HEK293 (cell line): ENCODE results near the gene ANAPC16.
A peak's percentile ranks its signal among the peaks of the same experiment; 100 is the strongest.

Source experiments
- CTCF ChIA-PET: fragments of 350-600 bp; formaldehyde crosslinking; extraction: SDS; loops from one replicate; lab custom pipeline; 2021; ENCODE audit warnings: antibody characterized with exemption; lab: Yijun Ruan, JAX
- POLR2A ChIA-PET: fragments of 300-600 bp; formaldehyde crosslinking; extraction: SDS; loops from one replicate; lab custom pipeline; 2020; ENCODE audit warnings: antibody characterized with exemption, inconsistent platforms; lab: Yijun Ruan, JAX
- H3K27ac ChIP-seq: fragments of 200-500 bp; sonication (Bioruptor generic); 2 replicates; pipeline ENCODE4 v1.5.1; 2014; ENCODE audit warnings: low read depth, low read length, control low read depth, inconsistent platforms; ENCODE audit errors: extremely low read depth
- H3K36me3 ChIP-seq, 2 experiments: fragments of 200-500 bp in 1 of 2; sonication (Bioruptor generic) in 1 of 2; 1 replicate in 1 of 2; 2 replicates in 1 of 2; pipeline ENCODE4 v1.5.1; 2014 to 2017; ENCODE audit warnings: inconsistent platforms in 2 of 2, low read length in 2 of 2; ENCODE audit not compliant: control insufficient read depth in 2 of 2, insufficient read depth in 1 of 2
- H3K4me1 ChIP-seq: fragments of 200-500 bp; sonication (Bioruptor generic); 2 replicates; pipeline ENCODE4 v1.5.1; 2014; ENCODE audit warnings: mild to moderate bottlenecking, low read length, inconsistent platforms; ENCODE audit not compliant: control insufficient read depth, insufficient read depth
- H3K4me3 ChIP-seq: 2 replicates; pipeline ENCODE4 v1.5.1; 2011; ENCODE audit warnings: low read depth, mild to moderate bottlenecking, control low read depth, low read length, moderate library complexity
- H3K9me3 ChIP-seq: fragments of 200-500 bp; sonication (Bioruptor generic); 2 replicates; pipeline ENCODE4 v1.5.1; 2014; ENCODE audit warnings: low read depth, low read length, inconsistent platforms; ENCODE audit not compliant: control insufficient read depth, insufficient read depth
- ZBTB17 ChIP-seq: fragments of 450-650 bp; formaldehyde crosslinking; IDR thresholded peaks from 2 replicates; pipeline ENCODE4 v1.5.1; 2016; ENCODE audit warnings: missing biosample characterization, missing genetic modification characterization
- ZEB2 ChIP-seq: fragments of 450-650 bp; formaldehyde crosslinking; IDR thresholded peaks from 2 replicates; pipeline ENCODE4 v1.5.1; 2016; ENCODE audit warnings: missing biosample characterization, missing genetic modification characterization
- ZNF121 ChIP-seq: fragments of 450-650 bp; formaldehyde crosslinking; IDR thresholded peaks from 2 replicates; pipeline ENCODE4 v1.5.1; 2016; ENCODE audit warnings: missing biosample characterization, missing genetic modification characterization
- ZNF132 ChIP-seq: fragments of 450-650 bp; formaldehyde crosslinking; IDR thresholded peaks from 2 replicates; pipeline ENCODE4 v1.5.1; 2017; ENCODE audit warnings: missing biosample characterization, missing genetic modification characterization, borderline replicate concordance
- ZNF169 ChIP-seq: fragments of 450-650 bp; formaldehyde crosslinking; IDR thresholded peaks from 2 replicates; pipeline ENCODE4 v1.5.1; 2016; ENCODE audit warnings: missing biosample characterization, missing genetic modification characterization
- ZNF19 ChIP-seq: fragments of 450-650 bp; formaldehyde crosslinking; IDR thresholded peaks from 2 replicates; pipeline ENCODE4; 2016; ENCODE audit warnings: missing biosample characterization, missing genetic modification characterization, low read depth
- ZNF214 ChIP-seq: fragments of 450-650 bp; formaldehyde crosslinking; IDR thresholded peaks from 2 replicates; pipeline ENCODE4 v1.5.1; 2017; ENCODE audit warnings: missing biosample characterization, mild to moderate bottlenecking, missing genetic modification characterization, borderline replicate concordance
- ZNF324 ChIP-seq: fragments of 450-650 bp; formaldehyde crosslinking; IDR thresholded peaks from 2 replicates; pipeline ENCODE4 v1.5.1; 2016; ENCODE audit warnings: missing biosample characterization, missing genetic modification characterization
- ZNF37A ChIP-seq: fragments of 450-650 bp; IDR thresholded peaks from 2 replicates; pipeline ENCODE4 v1.5.1; 2018; ENCODE audit warnings: missing biosample characterization, missing genetic modification characterization
- ZNF501 ChIP-seq: fragments of 450-650 bp; formaldehyde crosslinking; IDR thresholded peaks from 2 replicates; pipeline ENCODE4 v1.5.1; 2016; ENCODE audit warnings: missing biosample characterization, missing genetic modification characterization
- ZNF529 ChIP-seq: fragments of 450-650 bp; formaldehyde crosslinking; IDR thresholded peaks from 2 replicates; pipeline ENCODE4 v1.5.1; 2017; ENCODE audit warnings: missing genetic modification characterization, missing biosample characterization; ENCODE audit not compliant: insufficient replicate concordance
- ZNF571 ChIP-seq: fragments of 450-650 bp; formaldehyde crosslinking; IDR thresholded peaks from 2 replicates; pipeline ENCODE4 v1.5.0; 2017; ENCODE audit warnings: missing biosample characterization, missing genetic modification characterization
- ZNF585B ChIP-seq: fragments of 450-650 bp; formaldehyde crosslinking; IDR thresholded peaks from 2 replicates; pipeline ENCODE4 v1.5.1; 2016; ENCODE audit warnings: missing biosample characterization, missing genetic modification characterization
- ZNF626 ChIP-seq: fragments of 450-650 bp; sonication (Bioruptor Pico); formaldehyde crosslinking; IDR thresholded peaks from 2 replicates; pipeline ENCODE4 v1.5.1; 2018; ENCODE audit warnings: missing biosample characterization, missing genetic modification characterization, inconsistent platforms
- ZNF843 ChIP-seq: fragments of 450-650 bp; formaldehyde crosslinking; IDR thresholded peaks from 2 replicates; pipeline ENCODE4 v1.5.1; 2016; ENCODE audit warnings: missing biosample characterization, missing genetic modification characterization
- TF ChIP-seq, protein P1 (sequence below): fragments of 450-650 bp; formaldehyde crosslinking; IDR thresholded peaks from 2 replicates; pipeline ENCODE4 v1.5.1; 2016; ENCODE audit warnings: missing biosample characterization, missing genetic modification characterization
- TF ChIP-seq, protein P2 (sequence below): fragments of 450-650 bp; formaldehyde crosslinking; conservative IDR thresholded peaks from 2 replicates; pipeline ENCODE4 v1.5.1; 2016; ENCODE audit warnings: low read depth, missing biosample characterization, missing genetic modification characterization
- TF ChIP-seq, protein P3 (sequence below): fragments of 450-650 bp; formaldehyde crosslinking; IDR thresholded peaks from 2 replicates; pipeline ENCODE4 v1.5.1; 2016; ENCODE audit warnings: missing biosample characterization, missing genetic modification characterization
- TF ChIP-seq, protein P4 (sequence below): fragments of 450-650 bp; formaldehyde crosslinking; IDR thresholded peaks from 2 replicates; pipeline ENCODE4 v1.5.1; 2016; ENCODE audit warnings: missing biosample characterization, missing genetic modification characterization, borderline replicate concordance

Gene ANAPC16

DNA sequence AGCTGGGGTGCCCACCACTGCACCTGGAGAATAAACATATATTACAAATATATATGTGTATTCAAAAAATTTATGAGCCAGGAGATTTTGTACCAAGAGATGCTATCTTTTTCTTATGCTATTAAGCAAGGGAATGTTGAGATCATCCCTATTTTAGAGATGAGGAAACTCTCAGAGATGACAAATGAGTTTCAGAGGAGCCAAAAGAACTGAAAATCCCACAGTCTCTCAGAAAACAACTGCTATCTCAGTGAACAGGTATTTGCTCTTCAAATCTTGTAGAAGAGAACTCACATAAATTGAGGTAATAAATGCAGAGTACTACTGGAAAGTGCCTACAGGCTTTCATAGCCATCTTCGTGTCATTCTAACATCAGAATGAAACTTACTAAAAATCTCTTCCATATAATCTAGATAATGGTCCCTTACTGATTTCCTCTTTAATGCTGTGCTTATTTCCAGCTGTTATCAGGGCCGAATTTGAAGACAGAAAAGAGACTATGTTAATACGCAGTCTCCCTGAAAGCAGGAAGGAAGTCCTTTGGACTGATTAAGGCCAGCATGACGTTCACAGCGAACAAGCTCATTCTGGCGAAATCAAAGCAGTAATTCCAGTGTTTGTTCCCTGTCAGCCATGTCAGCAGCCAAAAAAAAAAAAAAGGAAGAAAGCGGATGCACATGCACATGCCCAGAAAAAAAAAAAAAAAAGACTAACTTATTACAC is 29.4 kb upstream of the ANAPC16 start (continued):
- TF ChIP-seq ZNF843 (tag by site-specific recombination), result no peak
- TF ChIP-seq, protein P1, sequence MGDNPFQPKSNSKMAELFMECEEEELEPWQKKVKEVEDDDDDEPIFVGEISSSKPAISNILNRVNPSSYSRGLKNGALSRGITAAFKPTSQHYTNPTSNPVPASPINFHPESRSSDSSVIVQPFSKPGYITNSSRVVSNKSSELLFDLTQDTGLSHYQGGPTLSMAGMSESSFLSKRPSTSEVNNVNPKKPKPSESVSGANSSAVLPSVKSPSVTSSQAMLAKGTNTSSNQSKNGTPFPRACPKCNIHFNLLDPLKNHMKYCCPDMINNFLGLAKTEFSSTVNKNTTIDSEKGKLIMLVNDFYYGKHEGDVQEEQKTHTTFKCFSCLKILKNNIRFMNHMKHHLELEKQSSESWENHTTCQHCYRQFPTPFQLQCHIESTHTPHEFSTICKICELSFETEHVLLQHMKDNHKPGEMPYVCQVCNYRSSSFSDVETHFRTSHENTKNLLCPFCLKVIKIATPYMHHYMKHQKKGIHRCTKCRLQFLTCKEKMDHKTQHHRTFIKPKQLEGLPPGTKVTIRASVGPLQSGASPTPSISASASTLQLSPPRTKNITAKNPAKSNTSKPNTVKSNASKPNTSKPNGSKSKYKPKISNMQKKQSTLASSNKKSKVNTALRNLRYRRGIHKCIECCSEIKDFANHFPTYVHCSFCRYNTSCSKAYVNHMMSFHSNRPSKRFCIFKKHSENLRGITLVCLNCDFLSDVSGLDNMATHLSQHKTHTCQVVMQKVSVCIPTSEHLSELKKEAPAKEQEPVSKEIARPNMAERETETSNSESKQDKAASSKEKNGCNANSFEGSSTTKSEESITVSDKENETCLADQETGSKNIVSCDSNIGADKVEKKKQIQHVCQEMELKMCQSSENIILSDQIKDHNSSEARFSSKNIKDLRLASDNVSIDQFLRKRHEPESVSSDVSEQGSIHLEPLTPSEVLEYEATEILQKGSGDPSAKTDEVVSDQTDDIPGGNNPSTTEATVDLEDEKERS (tag by site-specific recombination), result no peak
- TF ChIP-seq ZBTB17, result no peak
- TF ChIP-seq ZNF501, result no peak

DNA sequence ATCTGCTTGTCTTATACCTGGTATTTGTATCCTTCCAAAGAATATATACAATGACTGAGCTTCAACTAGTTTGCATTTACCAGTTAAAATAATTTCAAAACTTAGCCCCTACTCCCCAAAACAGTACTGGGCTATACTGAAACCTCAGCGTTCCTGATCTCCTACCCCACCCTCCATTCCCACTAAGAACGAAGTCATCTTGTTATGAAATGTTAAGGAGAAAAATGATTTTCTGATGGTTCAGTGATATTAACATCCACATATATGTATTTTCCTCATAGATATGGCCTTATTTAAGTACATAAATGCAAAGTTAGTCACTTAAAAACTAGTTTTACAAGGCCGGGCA is 28.9 kb upstream of the ANAPC16 start:
- H3K4me3 ChIP-seq, result no peak overlapping the region
- TF ChIP-seq ZNF214, result no peak
- TF ChIP-seq ZNF585B (tag by site-specific recombination), result no peak
- TF ChIP-seq ZNF37A, result no peak
- no peak for TF ChIP-seq ZNF529 (tag by site-specific recombination)
- TF ChIP-seq, protein P2, sequence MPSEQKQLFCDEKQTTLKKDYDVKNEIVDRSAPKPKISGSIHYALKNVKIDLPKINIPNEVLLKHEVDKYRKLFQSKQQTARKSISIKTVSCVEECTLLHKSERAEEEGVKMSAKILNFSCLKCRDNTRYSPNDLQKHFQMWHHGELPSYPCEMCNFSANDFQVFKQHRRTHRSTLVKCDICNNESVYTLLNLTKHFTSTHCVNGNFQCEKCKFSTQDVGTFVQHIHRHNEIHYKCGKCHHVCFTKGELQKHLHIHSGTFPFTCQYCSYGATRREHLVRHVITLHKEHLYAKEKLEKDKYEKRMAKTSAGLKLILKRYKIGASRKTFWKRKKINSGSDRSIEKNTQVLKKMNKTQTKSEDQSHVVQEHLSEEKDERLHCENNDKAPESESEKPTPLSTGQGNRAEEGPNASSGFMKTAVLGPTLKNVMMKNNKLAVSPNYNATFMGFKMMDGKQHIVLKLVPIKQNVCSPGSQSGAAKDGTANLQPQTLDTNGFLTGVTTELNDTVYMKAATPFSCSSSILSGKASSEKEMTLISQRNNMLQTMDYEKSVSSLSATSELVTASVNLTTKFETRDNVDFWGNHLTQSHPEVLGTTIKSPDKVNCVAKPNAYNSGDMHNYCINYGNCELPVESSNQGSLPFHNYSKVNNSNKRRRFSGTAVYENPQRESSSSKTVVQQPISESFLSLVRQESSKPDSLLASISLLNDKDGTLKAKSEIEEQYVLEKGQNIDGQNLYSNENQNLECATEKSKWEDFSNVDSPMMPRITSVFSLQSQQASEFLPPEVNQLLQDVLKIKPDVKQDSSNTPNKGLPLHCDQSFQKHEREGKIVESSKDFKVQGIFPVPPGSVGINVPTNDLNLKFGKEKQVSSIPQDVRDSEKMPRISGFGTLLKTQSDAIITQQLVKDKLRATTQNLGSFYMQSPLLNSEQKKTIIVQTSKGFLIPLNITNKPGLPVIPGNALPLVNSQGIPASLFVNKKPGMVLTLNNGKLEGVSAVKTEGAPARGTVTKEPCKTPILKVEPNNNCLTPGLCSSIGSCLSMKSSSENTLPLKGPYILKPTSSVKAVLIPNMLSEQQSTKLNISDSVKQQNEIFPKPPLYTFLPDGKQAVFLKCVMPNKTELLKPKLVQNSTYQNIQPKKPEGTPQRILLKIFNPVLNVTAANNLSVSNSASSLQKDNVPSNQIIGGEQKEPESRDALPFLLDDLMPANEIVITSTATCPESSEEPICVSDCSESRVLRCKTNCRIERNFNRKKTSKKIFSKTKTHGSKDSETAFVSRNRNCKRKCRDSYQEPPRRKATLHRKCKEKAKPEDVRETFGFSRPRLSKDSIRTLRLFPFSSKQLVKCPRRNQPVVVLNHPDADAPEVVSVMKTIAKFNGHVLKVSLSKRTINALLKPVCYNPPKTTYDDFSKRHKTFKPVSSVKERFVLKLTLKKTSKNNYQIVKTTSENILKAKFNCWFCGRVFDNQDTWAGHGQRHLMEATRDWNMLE (tag by site-specific recombination), result no peak
- no peak for TF ChIP-seq ZNF132 (tag by site-specific recombination)
- ChIA-PET CTCF (interaction anchor here (0.7 kb wide), 1 partner anchor 70 kb away, joined by 3 read pairs; no protein-coding TSS in a partner anchor), POLR2A (interaction anchor here (0.8 kb wide), 1 partner anchor 86 kb away, joined by 9 read pairs; no protein-coding TSS in a partner anchor)
- H3K36me3 ChIP-seq, result peaks cover under 1 to 21% of the 10 kb centered on the region in 2 experiments; a peak in 2 of 3 replicates
- H3K4me1 ChIP-seq, result no peaks in the 10 kb centered on the region
- no peaks in the 10 kb centered on the region for H3K9me3 ChIP-seq
- H3K27ac ChIP-seq, result no peak overlapping the region

DNA sequence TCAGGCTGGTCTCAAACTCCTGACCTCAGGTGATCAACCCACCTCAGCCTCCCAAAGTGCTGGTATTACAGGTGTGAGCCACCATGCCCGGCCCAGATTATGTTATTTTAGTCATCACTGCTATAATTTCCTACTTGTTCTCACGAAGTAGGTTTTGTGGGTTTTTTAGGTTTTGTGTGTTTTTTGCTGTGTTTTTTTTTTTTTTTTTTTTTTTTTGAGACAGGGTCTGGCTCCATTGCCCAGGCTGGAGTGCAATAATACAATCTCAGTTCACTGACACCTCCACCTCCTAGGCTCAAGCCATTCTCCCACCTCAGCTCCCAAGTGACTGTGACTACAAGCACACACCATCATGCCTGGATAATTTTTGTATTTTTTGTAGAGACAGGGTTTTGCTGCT is 20.9 kb upstream of the ANAPC16 start:
- POLR2A ChIA-PET, result no interaction called here
- Histone ChIP-seq H3K36me3 (peaks cover 30 to 33% of the 10 kb centered on the region in 2 experiments; a peak in 2 of 3 replicates), H3K27ac (no peak overlapping the region), H3K9me3 (no peaks in the 10 kb centered on the region), H3K4me3 (no peak overlapping the region), H3K4me1 (no peaks in the 10 kb centered on the region)
- TF ChIP-seq ZEB2 (0 out of 2 replicates have a peak, but pooled peaks have one; percentile 18), ZNF19 (no peak), ZNF169 (no peak), ZNF324 (tag by site-specific recombination) (no peak), ZNF626 (tag by site-specific recombination) (no peak), ZNF571 (tag by site-specific recombination) (no peak), ZNF121 (tag by site-specific recombination) (0 out of 2 replicates have a peak, but pooled peaks have one; percentile 37)
- TF ChIP-seq, protein P3, sequence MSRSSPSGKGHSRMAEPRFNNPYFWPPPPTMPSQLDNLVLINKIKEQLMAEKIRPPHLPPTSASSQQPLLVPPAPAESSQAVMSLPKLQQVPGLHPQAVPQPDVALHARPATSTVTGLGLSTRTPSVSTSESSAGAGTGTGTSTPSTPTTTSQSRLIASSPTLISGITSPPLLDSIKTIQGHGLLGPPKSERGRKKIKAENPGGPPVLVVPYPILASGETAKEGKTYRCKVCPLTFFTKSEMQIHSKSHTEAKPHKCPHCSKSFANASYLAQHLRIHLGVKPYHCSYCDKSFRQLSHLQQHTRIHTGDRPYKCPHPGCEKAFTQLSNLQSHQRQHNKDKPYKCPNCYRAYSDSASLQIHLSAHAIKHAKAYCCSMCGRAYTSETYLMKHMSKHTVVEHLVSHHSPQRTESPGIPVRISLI, result 0 out of 2 replicates have a peak, but pooled peaks have one; percentile 34
- TF ChIP-seq, protein P4, sequence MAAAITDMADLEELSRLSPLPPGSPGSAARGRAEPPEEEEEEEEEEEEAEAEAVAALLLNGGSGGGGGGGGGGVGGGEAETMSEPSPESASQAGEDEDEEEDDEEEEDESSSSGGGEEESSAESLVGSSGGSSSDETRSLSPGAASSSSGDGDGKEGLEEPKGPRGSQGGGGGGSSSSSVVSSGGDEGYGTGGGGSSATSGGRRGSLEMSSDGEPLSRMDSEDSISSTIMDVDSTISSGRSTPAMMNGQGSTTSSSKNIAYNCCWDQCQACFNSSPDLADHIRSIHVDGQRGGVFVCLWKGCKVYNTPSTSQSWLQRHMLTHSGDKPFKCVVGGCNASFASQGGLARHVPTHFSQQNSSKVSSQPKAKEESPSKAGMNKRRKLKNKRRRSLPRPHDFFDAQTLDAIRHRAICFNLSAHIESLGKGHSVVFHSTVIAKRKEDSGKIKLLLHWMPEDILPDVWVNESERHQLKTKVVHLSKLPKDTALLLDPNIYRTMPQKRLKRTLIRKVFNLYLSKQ (tag by site-specific recombination), result no peak
- CTCF ChIA-PET, result interaction anchor here (0.7 kb wide), 1 partner anchor 64 kb away, joined by 3 read pairs; no protein-coding TSS in a partner anchor
